PC-3 (cell line): ENCODE results near the gene CACNA1D.

Experiments used
- CTCF ChIP-seq: fragments of 300-600 bp; sonication (generic); conservative IDR thresholded peaks from 2 replicates; pipeline ENCODE4 v1.5.1; 2017; ENCODE audit warnings: antibody characterized with exemption, low read depth, mild to moderate bottlenecking, low read length
- EZH2 ChIP-seq: fragments of 300-600 bp; sonication (generic); IDR thresholded peaks from one replicate; pipeline ENCODE4 v1.6.1; 2017; ENCODE audit warnings: antibody characterized with exemption, mild to moderate bottlenecking, low read length; ENCODE audit not compliant: unreplicated experiment
- EZH2phosphoT487 ChIP-seq: fragments of 300-600 bp; sonication (generic); IDR thresholded peaks from 2 replicates; pipeline ENCODE4 v1.6.1; 2018; ENCODE audit warnings: mild to moderate bottlenecking, antibody characterized with exemption, low read length, borderline replicate concordance

GRCh38 chr3:53628536-53629401 lies 134.4 kb downstream of the CACNA1D start:
- TF ChIP-seq CTCF: no peak
- no peak for TF ChIP-seq EZH2phosphoT487
- no peak for TF ChIP-seq EZH2
